Pons (tissue), 1 donor: Measurements from ENCODE around the gene PADI6.
"Not testable (repeated sequence)": the region's sequence is repeated elsewhere in the genome, so short reads cannot be mapped to it uniquely, and the experiment has no call there.

Experiments
- DNase-seq: peaks from one replicate; pipeline ENCODE4 v3.0.0-alpha.2; 2016; ENCODE audit warnings: low spot score

Gene PADI6

GRCh38 chr1:17371896-17372295 is at the start of gene PADI6:
PADI6 (plus strand) TSS chr1:17372196; CDS start chr1:17372246, 50 bp downstream.
- DNase-seq = no peak

- no peak for DNase-seq
These were observed 43.1 kb upstream of the PADI6 start for GRCh38 chr1:17328855-17329254.

GRCh38 chr1:17329610-17330009 is 42.4 kb upstream of the PADI6 start:
- no peak for DNase-seq

- no peak for DNase-seq
These were observed 41.1 kb upstream of the PADI6 start for GRCh38 chr1:17330856-17331255.

GRCh38 chr1:17333081-17333480 is 38.9 kb upstream of the PADI6 start:
- no peak for DNase-seq

- DNase-seq = peak; percentile 23
These were observed 35.9 kb upstream of the PADI6 start for GRCh38 chr1:17335821-17336710.

- no peak for DNase-seq
These were observed 33.1 kb upstream of the PADI6 start for GRCh38 chr1:17338706-17339493.

- DNase-seq = no peak
These were observed 32.5 kb upstream of the PADI6 start for GRCh38 chr1:17339521-17339920.

- no peak for DNase-seq
These were observed 31.6 kb upstream of the PADI6 start for GRCh38 chr1:17340358-17340757.

GRCh38 chr1:17342014-17342441 is 30.0 kb upstream of the PADI6 start:
- DNase-seq = no peak

GRCh38 chr1:17345506-17345905 is 26.5 kb upstream of the PADI6 start:
- not testable (repeated sequence) for DNase-seq

GRCh38 chr1:17346046-17346789 is 25.8 kb upstream of the PADI6 start:
- DNase-seq = no peak

- no peak for DNase-seq
These were observed 24.0 kb upstream of the PADI6 start for GRCh38 chr1:17347769-17348592.

- no peak for DNase-seq
These were observed 23.3 kb upstream of the PADI6 start for GRCh38 chr1:17348593-17349234.

- DNase-seq = no peak
These were observed 21.9 kb upstream of the PADI6 start for GRCh38 chr1:17350083-17350482.

- DNase-seq = no peak
These were observed 21.0 kb upstream of the PADI6 start for GRCh38 chr1:17350928-17351446.

GRCh38 chr1:17351598-17352324 is 20.2 kb upstream of the PADI6 start:
- DNase-seq = no peak

GRCh38 chr1:17352419-17352909 is 19.5 kb upstream of the PADI6 start:
- no peak for DNase-seq

- no peak for DNase-seq
These were observed 16.1 kb upstream of the PADI6 start for GRCh38 chr1:17355898-17356297.
